GM18951 (cell line): ENCODE results near the gene SLC24A3.

Experiments used
- POLR2A ChIP-seq: IDR thresholded peaks from 4 replicates; pipeline ENCODE4 v1.6.1; 2011; ENCODE audit warnings: mild to moderate bottlenecking; ENCODE audit not compliant: insufficient read length, insufficient read depth; ENCODE audit errors: extremely low read depth
- in situ Hi-C: fragments of 300-500 bp; cut with MboI; formaldehyde crosslinking; loops from one replicate; pipeline ENCODE4 v1.12.0; 2022; ENCODE audit warnings: low sequenced_read_pairs, mixed read lengths, inconsistent platforms; ENCODE audit not compliant: unreplicated experiment

The SLC24A3 gene

DNA sequence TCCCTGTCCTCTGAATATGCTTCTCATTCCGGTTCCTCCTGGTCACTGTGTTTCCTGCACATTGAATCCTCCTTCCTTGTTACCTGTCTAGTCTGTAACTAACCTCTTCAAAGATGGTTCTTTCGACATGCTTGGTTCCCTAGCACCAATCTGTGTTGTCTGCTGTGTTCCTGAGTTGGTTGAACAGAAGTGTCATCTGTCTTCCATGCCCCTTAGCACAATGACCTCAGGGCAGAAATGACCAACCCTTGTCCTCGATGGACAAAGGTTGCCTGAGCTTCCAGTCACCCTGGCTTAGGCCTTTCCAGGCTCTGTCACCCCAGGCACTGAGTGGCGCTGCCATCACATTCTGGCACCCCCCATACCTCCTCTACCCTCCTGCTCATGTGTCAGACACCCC, 278.8 kb downstream of the SLC24A3 start:
- in situ Hi-C loops, result no loop called here

DNA sequence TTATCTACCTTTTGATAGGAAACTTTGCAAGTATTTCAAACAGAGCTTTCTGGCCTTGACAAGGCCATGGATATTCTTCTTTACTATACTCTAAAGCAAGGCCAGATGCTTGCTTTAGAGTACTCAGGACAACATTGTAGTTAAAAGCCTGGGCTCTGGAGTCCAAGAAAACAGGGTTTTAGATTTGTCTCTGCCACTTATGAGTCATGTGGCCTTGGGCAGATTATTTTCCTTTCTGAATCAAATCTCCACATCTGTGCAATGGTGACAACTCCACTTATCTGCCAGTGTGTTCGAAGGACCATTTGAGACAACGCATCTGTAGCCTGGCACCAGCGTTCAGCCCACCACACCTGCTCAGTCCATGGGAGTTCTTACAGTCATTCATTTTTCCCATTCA, 279.7 kb downstream of the SLC24A3 start:
- in situ Hi-C loops, result no loop called here
- TF ChIP-seq POLR2A, result no peak

More for the DNA sequence above, 278.8 kb downstream of the SLC24A3 start:
- TF ChIP-seq POLR2A, result no peak

DNA sequence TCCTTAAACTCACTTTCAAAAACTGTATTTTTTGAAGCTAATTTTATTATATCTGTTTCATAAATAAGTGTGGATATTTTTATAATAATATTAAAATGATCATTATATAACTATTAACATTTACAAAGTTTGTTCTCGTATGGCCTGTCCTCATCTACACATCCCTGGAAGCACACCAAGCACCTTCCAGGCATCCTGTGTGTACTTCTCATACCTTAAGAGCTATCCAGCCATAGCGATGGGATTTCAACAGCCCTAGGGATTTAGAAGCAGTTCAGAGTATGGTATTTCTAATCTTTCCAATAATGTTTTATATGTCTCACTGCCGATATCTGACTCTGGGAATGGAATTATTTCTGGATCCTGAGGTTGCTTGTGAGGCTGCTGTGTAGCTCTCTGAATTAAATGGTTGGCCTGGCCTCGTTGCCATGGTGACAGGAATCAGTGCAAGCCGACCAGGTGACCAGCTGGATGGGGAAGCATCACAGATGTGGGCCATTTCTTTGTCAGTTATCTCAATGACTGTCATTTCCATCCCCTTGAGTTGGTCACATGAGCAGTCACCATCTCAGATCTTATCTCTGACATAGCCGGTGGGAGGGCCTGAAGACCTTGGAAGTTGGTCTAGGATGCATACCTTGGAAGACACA, 280.4 kb downstream of the SLC24A3 start:
- in situ Hi-C loops, result no loop called here
- TF ChIP-seq POLR2A, result no peak

DNA sequence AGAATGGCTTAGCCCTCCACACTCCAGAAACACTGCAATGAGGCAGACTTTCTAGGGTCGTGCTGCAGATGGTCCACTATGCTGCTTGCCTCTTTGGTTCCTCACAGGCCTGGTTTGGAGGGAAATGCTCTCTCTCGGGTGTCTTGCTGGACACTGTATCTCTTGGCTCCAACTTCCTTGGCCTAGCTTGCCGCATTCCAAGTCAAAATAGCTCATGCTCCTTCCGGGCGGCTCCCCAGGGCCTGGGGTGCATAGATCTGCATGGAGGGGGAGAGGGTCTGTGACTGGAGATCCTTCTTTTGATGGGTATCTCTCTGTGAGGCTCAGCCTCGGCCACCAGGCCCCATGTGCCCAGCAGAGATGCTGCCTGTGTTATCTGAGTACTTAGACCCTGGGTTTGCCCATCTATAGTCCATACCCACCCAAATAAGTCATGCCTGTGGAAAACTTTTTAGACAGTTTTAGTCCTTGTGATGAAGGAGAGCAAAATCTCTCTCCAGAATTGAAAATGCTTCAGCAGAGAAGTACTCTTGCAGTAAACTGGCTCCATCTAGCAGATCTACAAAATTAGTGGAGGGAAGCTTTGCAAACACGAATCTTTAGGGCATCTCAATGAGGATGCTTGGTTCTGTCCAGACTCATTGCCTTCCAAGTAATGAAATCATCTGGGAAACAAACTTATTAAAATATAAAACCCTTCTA, 281.5 kb downstream of the SLC24A3 start:
- no peak for TF ChIP-seq POLR2A

DNA sequence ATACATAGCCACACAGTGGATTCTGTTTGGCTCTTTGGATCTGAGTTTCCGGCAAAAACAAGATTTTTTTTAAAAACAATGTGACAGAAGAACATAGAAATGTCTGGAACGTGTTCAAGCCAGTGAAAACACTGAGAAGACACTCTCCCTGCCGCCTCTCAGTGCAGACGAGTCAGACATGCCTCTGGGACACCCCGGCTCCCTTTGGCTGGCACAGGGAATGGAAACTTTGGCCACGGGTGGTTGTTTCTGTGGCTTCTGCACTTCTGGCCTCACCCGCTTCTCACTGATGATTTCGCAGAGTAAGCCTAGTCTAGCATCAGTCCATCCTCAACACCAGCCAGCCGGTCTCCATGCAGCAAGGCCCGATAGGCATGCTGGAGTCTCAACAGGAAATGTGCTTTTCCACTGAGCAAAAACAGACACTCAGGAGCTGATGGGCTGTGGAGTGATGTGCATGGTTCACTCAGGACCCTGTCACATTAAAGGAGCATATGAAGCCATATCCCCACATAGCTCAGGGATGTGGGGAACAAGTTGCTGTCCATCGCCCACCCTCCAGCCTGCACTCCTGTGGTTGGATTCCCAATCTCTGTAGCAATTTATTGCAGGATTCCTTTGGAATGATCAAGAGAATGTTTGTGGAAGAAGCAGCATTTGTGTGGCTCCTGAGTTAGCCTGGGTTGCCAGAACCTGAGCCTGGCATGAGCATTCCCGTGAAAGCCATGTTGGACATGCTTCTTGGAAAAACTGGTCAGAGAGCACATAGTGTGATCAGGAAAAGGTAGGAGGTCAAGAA, 283.7 kb downstream of the SLC24A3 start:
- in situ Hi-C loops, result no loop called here
- no peak for TF ChIP-seq POLR2A

More for the DNA sequence above, 281.5 kb downstream of the SLC24A3 start:
- in situ Hi-C loops, result no loop called here

DNA sequence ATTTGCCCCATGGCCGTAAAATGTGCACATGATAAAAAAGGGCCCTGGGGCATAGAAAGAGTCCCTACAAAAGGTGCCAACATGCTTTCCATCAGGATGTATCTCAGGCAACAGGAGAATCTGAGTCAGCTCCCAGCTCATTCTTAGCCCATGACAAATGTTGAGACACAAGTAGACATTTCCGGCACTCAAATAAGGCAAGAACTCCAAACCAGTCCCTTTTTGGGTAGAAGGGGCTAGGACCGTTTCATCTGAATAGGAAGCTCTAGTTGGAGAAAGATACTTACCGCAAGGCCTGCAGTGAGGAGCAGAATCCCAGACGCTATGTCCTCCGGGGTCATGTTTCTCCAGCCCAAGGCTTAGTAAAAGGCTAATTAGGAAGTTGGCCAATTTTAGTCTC, 284.6 kb downstream of the SLC24A3 start:
- TF ChIP-seq POLR2A, result no peak
- in situ Hi-C loops, result no loop called here

DNA sequence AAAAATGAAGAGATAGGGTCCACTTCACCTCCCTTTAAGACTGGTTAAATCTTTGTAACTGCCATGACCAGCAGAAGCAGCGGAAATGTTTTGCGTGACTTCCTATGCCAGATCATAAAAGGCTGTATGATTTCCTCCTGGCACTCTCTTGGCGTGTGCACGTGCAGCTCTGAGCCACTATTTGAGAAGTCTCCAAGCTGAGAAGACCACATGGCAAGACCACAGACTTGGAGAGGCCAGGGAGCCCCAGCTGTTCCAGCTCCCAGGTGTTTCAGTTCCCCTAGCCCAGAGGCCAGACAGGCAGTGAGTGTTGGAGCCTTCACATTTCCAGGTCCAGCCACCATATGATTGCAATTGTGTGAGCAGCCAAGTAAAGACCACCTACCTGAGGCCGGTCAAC, 286.3 kb downstream of the SLC24A3 start:
- in situ Hi-C loops, result no loop called here

DNA sequence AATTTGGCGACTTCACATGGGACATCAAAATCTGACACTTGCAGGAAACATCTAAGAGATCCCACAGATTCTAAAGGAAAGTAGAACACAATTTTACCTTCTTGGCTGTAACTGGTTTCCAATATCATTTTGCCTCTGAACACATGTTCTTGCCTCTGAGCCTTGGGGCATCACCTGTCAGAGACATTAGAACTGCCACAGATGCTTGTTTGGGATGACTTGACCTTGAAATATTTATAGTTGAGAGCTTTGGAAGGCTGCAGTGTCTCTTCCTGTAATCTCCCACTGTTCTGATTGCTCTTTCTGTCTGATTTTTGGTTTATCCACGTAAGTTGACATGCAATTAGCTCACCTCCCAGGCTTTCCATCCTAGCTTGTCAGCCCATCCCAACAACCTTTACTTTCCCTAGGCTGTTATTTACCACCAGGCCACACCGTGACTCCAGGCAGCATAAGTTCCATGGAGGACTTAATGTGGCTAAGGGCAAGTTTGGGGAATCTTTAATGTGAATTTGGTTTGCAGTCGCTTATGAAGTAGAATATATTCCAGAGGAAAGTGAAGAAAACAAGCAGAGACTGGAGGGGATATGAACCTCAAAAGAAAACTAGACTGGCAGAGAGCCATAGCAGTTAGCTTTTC, 289.2 kb downstream of the SLC24A3 start:
- TF ChIP-seq POLR2A, result no peak
- in situ Hi-C loops, result no loop called here

More for the DNA sequence above, 286.3 kb downstream of the SLC24A3 start:
- TF ChIP-seq POLR2A, result no peak

DNA sequence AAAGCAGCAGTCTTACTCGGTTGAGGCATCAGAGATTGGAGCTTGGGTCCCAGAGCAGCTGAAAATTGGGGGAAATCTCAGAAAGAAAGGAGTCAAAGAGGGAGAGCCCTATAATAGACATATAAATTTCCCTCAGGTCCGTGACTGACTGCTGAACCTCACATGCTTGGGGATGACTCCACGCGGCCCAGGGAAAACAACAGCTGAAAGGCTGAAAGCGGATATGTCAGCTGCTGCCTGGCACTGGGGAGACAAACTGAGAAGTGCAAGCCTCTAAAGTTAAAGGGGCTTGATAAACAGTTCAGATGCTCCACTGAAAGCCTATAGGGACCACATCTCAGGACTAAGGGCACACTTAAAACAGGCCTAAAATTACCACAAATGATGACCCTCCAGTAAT, 289.7 kb downstream of the SLC24A3 start:
- in situ Hi-C loops, result no loop called here
- no peak for TF ChIP-seq POLR2A

DNA sequence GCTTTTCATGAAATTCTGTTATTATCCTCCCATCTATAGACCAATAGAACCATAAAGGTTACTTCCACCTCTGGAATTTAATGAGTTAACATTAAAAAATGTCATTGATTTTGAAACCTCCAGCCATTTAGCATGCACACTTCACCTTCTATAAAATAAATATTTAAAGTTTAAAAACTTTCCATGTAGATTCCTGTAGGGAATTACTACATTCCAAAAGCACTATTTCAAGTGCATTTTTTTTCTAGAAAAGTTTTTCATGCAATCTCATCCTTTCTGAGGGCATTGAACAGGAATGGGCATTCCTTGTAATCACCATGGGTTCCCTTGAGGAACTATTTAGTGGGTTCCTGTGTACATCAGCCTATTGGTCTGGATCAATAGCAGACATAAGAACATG, 291.8 kb downstream of the SLC24A3 start:
- no peak for TF ChIP-seq POLR2A
- in situ Hi-C loops, result no loop called here

DNA sequence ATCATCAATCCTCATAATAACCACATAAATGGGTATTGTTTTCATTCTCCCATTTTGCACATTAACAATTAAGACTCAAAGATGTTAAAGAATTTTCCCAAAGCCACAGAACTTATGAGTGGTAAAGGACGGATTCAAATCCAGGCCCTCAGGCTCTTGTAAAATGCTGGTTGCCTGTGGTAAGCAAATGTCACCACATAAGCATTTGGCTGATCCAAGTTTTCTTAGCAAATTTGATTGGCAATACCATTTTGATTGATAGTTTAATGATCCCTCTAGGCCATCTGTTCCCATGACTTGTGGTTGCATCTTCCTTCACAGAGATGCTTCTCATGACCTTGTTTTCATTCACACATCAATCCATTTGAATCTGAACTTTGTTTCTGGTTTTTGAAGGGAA, 293.6 kb downstream of the SLC24A3 start:
- no peak for TF ChIP-seq POLR2A
- in situ Hi-C loops, result no loop called here

DNA sequence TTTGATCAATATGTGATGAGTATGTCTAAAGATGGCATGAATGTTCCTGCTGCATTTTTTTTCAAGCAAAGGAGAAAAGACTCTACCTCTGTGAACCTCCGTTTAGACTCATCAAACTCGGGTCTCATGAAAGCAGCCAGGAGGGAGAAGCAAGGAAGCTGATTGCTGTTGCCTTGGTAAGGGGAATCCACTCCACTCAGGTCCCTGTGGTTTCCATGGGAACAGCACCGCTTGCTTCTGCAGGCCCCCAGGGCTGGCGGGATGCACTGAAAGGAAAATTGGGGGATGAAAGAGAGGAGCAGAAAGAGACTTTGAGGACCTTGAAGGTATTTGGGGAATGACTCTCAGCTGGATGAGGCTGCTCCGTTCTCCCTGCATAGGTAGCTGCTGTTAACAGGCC, 296.0 kb downstream of the SLC24A3 start:
- in situ Hi-C loops, result no loop called here
- no peak for TF ChIP-seq POLR2A

DNA sequence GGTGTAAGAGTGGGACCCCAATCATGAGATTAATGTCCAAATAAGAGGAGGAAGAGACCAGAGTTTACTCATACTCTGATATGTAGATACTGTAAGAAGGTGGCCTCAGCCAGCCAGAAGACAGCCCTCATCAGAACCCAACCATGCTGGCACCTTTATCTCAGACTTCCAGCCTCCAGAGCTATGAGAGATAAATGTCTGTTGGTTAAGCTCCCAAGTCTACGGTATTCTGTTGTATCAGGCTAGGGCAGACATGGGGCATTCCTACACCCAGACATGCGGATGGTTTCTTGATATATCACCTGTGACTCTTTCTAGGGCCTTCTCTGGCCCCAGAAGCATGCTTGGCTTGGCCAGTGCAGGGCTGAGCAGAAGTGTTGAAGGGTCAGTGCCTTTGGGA, 298.2 kb downstream of the SLC24A3 start:
- in situ Hi-C loops, result no loop called here
- no peak for TF ChIP-seq POLR2A
